AG10803 (cell line): ENCODE results near the gene CXorf58.

Source experiments
- DNase-seq: peaks from one replicate; pipeline ENCODE4 v3.0.0; 2010; ENCODE audit warnings: low read depth
- H3K4me3 ChIP-seq: 2 replicates; pipeline ENCODE4 v1.5.1; 2011; ENCODE audit warnings: mild to moderate bottlenecking, low read length, control low read depth
- TF ChIP-seq, protein P1 (sequence below): conservative IDR thresholded peaks from 2 replicates; pipeline ENCODE4 v1.5.1; 2011; ENCODE audit warnings: mild to moderate bottlenecking, low read length, control low read depth, inconsistent platforms

The CXorf58 gene

DNA sequence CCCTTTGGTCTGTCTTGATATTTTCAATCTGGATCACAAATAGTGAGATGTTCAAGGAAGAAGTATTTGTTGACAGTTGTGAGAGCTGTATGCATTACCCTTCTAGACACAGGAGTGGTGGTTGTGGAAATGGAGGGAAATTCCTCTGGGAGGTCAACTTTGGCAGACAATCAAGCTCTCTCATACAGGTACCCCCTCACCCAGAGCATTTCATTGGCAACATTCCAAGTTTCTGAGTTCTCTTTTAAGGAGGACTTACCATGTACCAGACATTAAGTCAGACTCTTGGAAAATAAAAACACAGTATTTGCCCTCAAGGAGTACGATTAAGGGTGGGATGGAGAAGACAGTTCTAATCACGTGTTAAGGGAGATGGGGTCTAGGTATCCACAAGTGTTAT lies 73.9 kb downstream of the CXorf58 start:
- no peak overlapping the region for H3K4me3 ChIP-seq
- TF ChIP-seq, protein P1, sequence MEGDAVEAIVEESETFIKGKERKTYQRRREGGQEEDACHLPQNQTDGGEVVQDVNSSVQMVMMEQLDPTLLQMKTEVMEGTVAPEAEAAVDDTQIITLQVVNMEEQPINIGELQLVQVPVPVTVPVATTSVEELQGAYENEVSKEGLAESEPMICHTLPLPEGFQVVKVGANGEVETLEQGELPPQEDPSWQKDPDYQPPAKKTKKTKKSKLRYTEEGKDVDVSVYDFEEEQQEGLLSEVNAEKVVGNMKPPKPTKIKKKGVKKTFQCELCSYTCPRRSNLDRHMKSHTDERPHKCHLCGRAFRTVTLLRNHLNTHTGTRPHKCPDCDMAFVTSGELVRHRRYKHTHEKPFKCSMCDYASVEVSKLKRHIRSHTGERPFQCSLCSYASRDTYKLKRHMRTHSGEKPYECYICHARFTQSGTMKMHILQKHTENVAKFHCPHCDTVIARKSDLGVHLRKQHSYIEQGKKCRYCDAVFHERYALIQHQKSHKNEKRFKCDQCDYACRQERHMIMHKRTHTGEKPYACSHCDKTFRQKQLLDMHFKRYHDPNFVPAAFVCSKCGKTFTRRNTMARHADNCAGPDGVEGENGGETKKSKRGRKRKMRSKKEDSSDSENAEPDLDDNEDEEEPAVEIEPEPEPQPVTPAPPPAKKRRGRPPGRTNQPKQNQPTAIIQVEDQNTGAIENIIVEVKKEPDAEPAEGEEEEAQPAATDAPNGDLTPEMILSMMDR = no peak
- no peak for DNase-seq

DNA sequence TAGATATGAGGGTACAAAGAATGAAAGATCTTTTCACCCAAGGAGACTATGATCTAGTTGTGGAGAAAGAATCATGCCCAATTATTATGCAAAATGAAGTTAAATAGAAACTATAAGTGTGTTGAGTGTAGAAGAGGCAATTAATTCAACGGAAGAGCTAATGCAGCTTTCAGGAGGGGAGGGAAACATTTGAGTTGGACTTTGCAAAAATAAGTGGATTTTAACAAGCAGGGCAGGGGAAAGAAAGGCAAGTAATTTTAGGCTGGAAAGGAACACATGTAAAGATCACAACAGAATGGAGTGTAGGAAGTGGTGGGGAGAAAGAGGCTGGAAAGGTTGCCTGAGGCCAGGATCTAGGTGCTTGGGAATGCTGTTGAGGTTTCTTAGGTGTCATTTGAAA lies 75.1 kb downstream of the CXorf58 start:
- no peak overlapping the region for H3K4me3 ChIP-seq
- DNase-seq = no peak
- TF ChIP-seq, protein P1 = no peak
